ENCODE data around the gene FBXL17. TPM values are rescaled to one million over a fixed set of nuclear protein-coding genes. Genes with fewer than 3 reads are reported as not detected.

The FBXL17 gene
- 10 to 100 TPM; 14.4 to 22.0 (median 16.6) TPM for total RNA-seq

GRCh38 chr5:108381954-108382783, at the start of gene FBXL17:
TSS of gene FBXL17 (minus strand) at chr5:108382098.
- DNase-seq (ENCODE audit: extremely low spot score), result peak; percentile 98
- 0% methylated on average over 13 of the region's 82 CpGs for WGBS
- Histone ChIP-seq H3K27me3 (no peaks in the 10 kb centered on the region), H3K9me3 (no peaks in the 10 kb centered on the region), H3K4me3 (peak within 1 kb of the TSS; percentile 71 to 95 (median 79)), H3K4me1 (peaks cover 18 to 31% (median 29%) of the 10 kb centered on the region in 4 donors), H3K27ac (replicated peaks in 1 of 4) (peak within 1 kb of the TSS; percentile 94 to 99 (median 96)), H3K36me3 (no peaks in the 10 kb centered on the region)
- intact Hi-C loops (cut with DNase I), result loop anchor here (2.0 kb wide), 1 partner anchor 121 kb away; no protein-coding TSS in a partner anchor
- TF ChIP-seq POLR2AphosphoS5 (IDR thresholded peaks at IDR 0.05) (peak; percentile 78 to 83), POLR2A (IDR thresholded peaks at IDR 0.05; ENCODE audit: low read depth) (peak; percentile 74), CTCF (IDR thresholded peaks at IDR 0.05) (no peak)

GRCh38 chr5:108430931-108431608, 49.2 kb upstream of the FBXL17 start:
- H3K9me3 ChIP-seq, result no peaks in the 10 kb centered on the region
- no peaks in the 10 kb centered on the region for H3K4me1 ChIP-seq
- no peak overlapping the region for H3K4me3 ChIP-seq
- WGBS, result 80% methylated on average over 3 of the region's 3 CpGs
- H3K27me3 ChIP-seq, result no peaks in the 10 kb centered on the region
- H3K36me3 ChIP-seq, result no peaks in the 10 kb centered on the region
- intact Hi-C loops (cut with DNase I), result no loop called here
- no peak for TF ChIP-seq POLR2A (IDR thresholded peaks at IDR 0.05; ENCODE audit: low read depth)
- no peak for TF ChIP-seq EP300 (IDR thresholded peaks at IDR 0.05)
- TF ChIP-seq POLR2AphosphoS5 (IDR thresholded peaks at IDR 0.05), result no peak
- no peak for TF ChIP-seq CTCF (IDR thresholded peaks at IDR 0.05)
- no peak for DNase-seq (ENCODE audit: extremely low spot score)
- no peak overlapping the region for H3K27ac ChIP-seq (replicated peaks in 1 of 4)

- Histone ChIP-seq H3K4me3 (no peak overlapping the region), H3K36me3 (no peaks in the 10 kb centered on the region), H3K27me3 (no peaks in the 10 kb centered on the region), H3K27ac (replicated peaks in 1 of 4) (no peak overlapping the region), H3K9me3 (peaks cover 0 to 11% (median 0%) of the 10 kb centered on the region in 4 donors), H3K4me1 (no peaks in the 10 kb centered on the region)
- intact Hi-C loops (cut with DNase I), result no loop called here
- no peak for DNase-seq (ENCODE audit: extremely low spot score)
- WGBS, result 85% methylated on average over 5 of the region's 5 CpGs
- no peak for TF ChIP-seq POLR2AphosphoS5 (IDR thresholded peaks at IDR 0.05)
- no peak for TF ChIP-seq POLR2A (IDR thresholded peaks at IDR 0.05; ENCODE audit: low read depth)
- TF ChIP-seq CTCF (IDR thresholded peaks at IDR 0.05), result no peak
- no peak for TF ChIP-seq EP300 (IDR thresholded peaks at IDR 0.05)
Observed at GRCh38 chr5:108421713-108422112, 39.8 kb upstream of the FBXL17 start.

GRCh38 chr5:108420755-108421154, 38.9 kb upstream of the FBXL17 start:
- H3K9me3 ChIP-seq, result peaks cover 0 to 11% (median 0%) of the 10 kb centered on the region in 4 donors
- H3K4me1 ChIP-seq, result no peaks in the 10 kb centered on the region
- no peak overlapping the region for H3K27ac ChIP-seq (replicated peaks in 1 of 4)
- H3K27me3 ChIP-seq, result no peaks in the 10 kb centered on the region
- 92% methylated on average over 1 of the region's 1 CpG for WGBS
- no peaks in the 10 kb centered on the region for H3K36me3 ChIP-seq
- H3K4me3 ChIP-seq, result no peak overlapping the region
- intact Hi-C loops (cut with DNase I), result no loop called here
- DNase-seq (ENCODE audit: extremely low spot score), result no peak
- TF ChIP-seq POLR2A (IDR thresholded peaks at IDR 0.05; ENCODE audit: low read depth), result no peak
- TF ChIP-seq EP300 (IDR thresholded peaks at IDR 0.05), result no peak
- no peak for TF ChIP-seq CTCF (IDR thresholded peaks at IDR 0.05)
- TF ChIP-seq POLR2AphosphoS5 (IDR thresholded peaks at IDR 0.05), result no peak

Data from esophagus muscularis mucosa (tissue), 4 donors.